Endothelial cell of umbilical vein (primary cell): ENCODE results near the gene BSPRY. TPM values are rescaled to one million over a fixed set of nuclear protein-coding genes. Genes with fewer than 3 reads are reported as not detected.

Source experiments
- BruUV-seq: library from RNA; stranded (reverse); fragments of 400-500 nt; replicated peaks from 2 replicates; lab custom pipeline; 2021; lab: Mats Ljungman, UMichigan
- CTCF ChIA-PET: fragments of 300-600, 350-600 bp; sonication (Branson Sonifier 250); formaldehyde crosslinking; loops from one replicate; lab custom pipeline; 2021; ENCODE audit warnings: antibody characterized with exemption, inconsistent platforms; lab: Charles Lee
- POLR2A ChIA-PET: fragments of 300-600, 350-600 bp; sonication (Branson Sonifier 250); formaldehyde crosslinking; loops from one replicate; lab custom pipeline; 2021; ENCODE audit warnings: antibody characterized with exemption, inconsistent platforms; lab: Charles Lee
- DNase-seq: peaks from one replicate; pipeline ENCODE4 v3.0.0-alpha.2; 2011; ENCODE audit warnings: low read depth, low spot score
- FAIRE-seq: peaks from 2 replicates; lab custom pipeline; 2011; peaks lifted over from hg19 to GRCh38; lab: Jason Lieb, UNC
- H2AFZ ChIP-seq: 2 replicates; pipeline ENCODE4 v1.6.0; 2012; ENCODE audit warnings: low read depth, low read length, control low read depth, inconsistent platforms
- H3K27ac ChIP-seq: 2 replicates; pipeline ENCODE4 v1.5.1; 2011; ENCODE audit warnings: low read depth, mild to moderate bottlenecking, control low read depth, low read length, moderate library complexity; ENCODE audit not compliant: insufficient read depth
- H3K27me3 ChIP-seq, 2 experiments: 2 replicates each; pipeline versions ENCODE4 v1.6.0 to v1.6.1; 2011; ENCODE audit warnings: low read length in 2 of 2, mixed read lengths in 1 of 2; ENCODE audit not compliant: control insufficient read depth in 2 of 2, insufficient read depth in 2 of 2
- H3K36me3 ChIP-seq, 2 experiments: 2 replicates in 1 of 2; 3 replicates in 1 of 2; pipeline ENCODE4 v1.5.1; 2011; ENCODE audit warnings: low read length in 2 of 2, mild to moderate bottlenecking in 1 of 2, moderate library complexity in 1 of 2; ENCODE audit not compliant: control insufficient read depth in 2 of 2, insufficient read depth in 2 of 2; ENCODE audit errors: extremely low read depth in 1 of 2
- H3K4me1 ChIP-seq: 3 replicates; pipeline ENCODE4 v1.5.1; 2011; ENCODE audit warnings: mild to moderate bottlenecking, low read length; ENCODE audit not compliant: control insufficient read depth, insufficient read depth; ENCODE audit errors: extremely low read depth
- H3K4me2 ChIP-seq: 2 replicates; pipeline ENCODE4 v1.6.1; 2011; ENCODE audit warnings: low read length, control low read depth, mixed read lengths; ENCODE audit not compliant: insufficient read depth
- H3K4me3 ChIP-seq, 3 experiments: fragments of 200-600 bp in 1 of 3; sonication (generic), shearing (Covaris generic) in 1 of 3; replicated peaks in 1 of 3; 2 replicates each; pipeline ENCODE4 v1.5.1; 2011 to 2016; ENCODE audit warnings: control low read depth in 3 of 3, low read length in 3 of 3, mild to moderate bottlenecking in 2 of 3, inconsistent platforms in 1 of 3, low read depth in 1 of 3, moderate library complexity in 1 of 3; ENCODE audit not compliant: insufficient read depth in 1 of 3
- H3K79me2 ChIP-seq: 2 replicates; pipeline ENCODE4 v1.6.0; 2012; ENCODE audit warnings: low read length, inconsistent platforms; ENCODE audit not compliant: control insufficient read depth, insufficient read depth
- H3K9ac ChIP-seq: replicated peaks from 2 replicates; pipeline ENCODE3; 2011; ENCODE audit warnings: low read length, control low read depth; ENCODE audit not compliant: insufficient read depth; ENCODE audit errors: extremely low read depth
- H3K9me1 ChIP-seq: replicated peaks from 3 replicates; pipeline ENCODE4 v1.6.0; 2011; ENCODE audit warnings: mild to moderate bottlenecking, low read length; ENCODE audit not compliant: control insufficient read depth, insufficient read depth; ENCODE audit errors: extremely low read depth
- H3K9me3 ChIP-seq: replicated peaks from 2 replicates; pipeline ENCODE4 v1.5.1; 2012; ENCODE audit warnings: low read length, inconsistent platforms; ENCODE audit not compliant: control insufficient read depth, insufficient read depth
- H4K20me1 ChIP-seq: replicated peaks from 2 replicates; pipeline ENCODE3; 2011; ENCODE audit warnings: mild to moderate bottlenecking, low read length; ENCODE audit not compliant: control insufficient read depth, insufficient read depth; ENCODE audit errors: extremely low read depth
- CTCF ChIP-seq, 2 donors: IDR thresholded peaks; 1 replicate in 1 of 2; 2 replicates in 1 of 2; pipeline ENCODE4 v1.5.1; 2011; ENCODE audit warnings: low read length in 2 of 2, mild to moderate bottlenecking in 2 of 2, moderate library complexity in 2 of 2, control low read depth in 1 of 2, inconsistent platforms in 1 of 2, low read depth in 1 of 2; ENCODE audit not compliant: insufficient read depth in 1 of 2; ENCODE audit errors: extremely low read depth in 1 of 2
- EZH2 ChIP-seq: IDR thresholded peaks from 2 replicates; pipeline ENCODE4 v1.6.1; 2012; ENCODE audit warnings: borderline replicate concordance, low read depth, mild to moderate bottlenecking, moderate library complexity, low read length, inconsistent platforms; ENCODE audit not compliant: severe bottlenecking
- FOS ChIP-seq: IDR thresholded peaks from 2 replicates; pipeline ENCODE4 v1.6.1; 2011; ENCODE audit warnings: mild to moderate bottlenecking, low read length, moderate library complexity, borderline replicate concordance; ENCODE audit not compliant: insufficient read depth
- GATA2 ChIP-seq: IDR thresholded peaks from 2 replicates; pipeline ENCODE4 v1.7.0; 2011; ENCODE audit warnings: low read depth, mild to moderate bottlenecking, moderate library complexity, mixed read lengths, low read length; ENCODE audit not compliant: insufficient read length, insufficient read depth
- JUN ChIP-seq: IDR thresholded peaks from 2 replicates; pipeline ENCODE4 v1.6.1; 2011; ENCODE audit warnings: borderline replicate concordance, low read depth; ENCODE audit not compliant: insufficient read length, insufficient read depth
- MAX ChIP-seq: IDR thresholded peaks from 2 replicates; pipeline ENCODE4 v1.6.1; 2011; ENCODE audit not compliant: insufficient read depth, insufficient read length
- MYC ChIP-seq: IDR thresholded peaks from one replicate; pipeline ENCODE4 v1.6.1; 2011; ENCODE audit warnings: mild to moderate bottlenecking, low read depth, low read length
- POLR2A ChIP-seq: IDR thresholded peaks from 2 replicates; pipeline ENCODE4 v1.6.1; 2012; ENCODE audit warnings: low read depth, mild to moderate bottlenecking, control low read depth, low read length
- POLR2AphosphoS5 ChIP-seq: IDR thresholded peaks from 2 replicates; pipeline ENCODE4 v1.6.1; 2012; ENCODE audit warnings: low read depth, mild to moderate bottlenecking, control low read depth, low read length, moderate library complexity; ENCODE audit not compliant: insufficient read depth
- dilution Hi-C: fragments of 300-500 bp; cut with MboI; formaldehyde crosslinking; loops from one replicate; pipeline ENCODE4 v1.15.0; 2019; ENCODE audit warnings: low sequenced_read_pairs; ENCODE audit not compliant: extremely low pct_ligation_motif_present
- intact Hi-C: fragments of 100-400 bp; cut with micrococcal nuclease; formaldehyde crosslinking; loops from one replicate; pipeline ENCODE4 v1.10.0; 2022
- polyA plus RNA-seq, 4 experiments: library from polyadenylated mRNA; depleted of rRNA in 3 of 4; stranded (reverse) in 3 of 4; unstranded in 1 of 4; fragments of >200 nt; gene quantifications; 2 replicates each; pipeline versions ENCODE4 v1.2.1 to v1.2.3, GENCODE V29; 2011 to 2012; ENCODE audit warnings: missing spikeins in 1 of 4
- total RNA-seq: library from RNA; stranded (reverse); gene quantifications from 2 replicates; pipeline ENCODE4 v1.2.3, GENCODE V29; 2021

The BSPRY gene
- total and polyA plus RNA-seq, 2 donors (not counting 3 experiments of a cell fraction or from before 2014, with no cell fraction given) = not detected

- Histone ChIP-seq H3K27ac (peak within 1 kb of the TSS; percentile 20), H3K4me2 (peak within 1 kb of the TSS; percentile 99), H2AFZ (peak within 1 kb of the TSS; percentile 99), H3K4me3 (peak within 1 kb of the TSS; percentile 86 to 90 (median 86)), H3K9me3 (no peaks in the 10 kb centered on the region), H3K36me3 (no peaks in the 10 kb centered on the region), H3K9ac (peak within 1 kb of the TSS; percentile 75), H3K4me1 (peaks cover 8% of the 10 kb centered on the region), H4K20me1 (no peaks in the 10 kb centered on the region), H3K27me3 (peaks cover 0 to 5% of the 10 kb centered on the region in 2 experiments), H3K9me1 (no peaks in the 10 kb centered on the region), H3K79me2 (no peaks in the 10 kb centered on the region)
- peak; percentile 66 for TF ChIP-seq POLR2AphosphoS5
- no peak for TF ChIP-seq JUN
- no peak for TF ChIP-seq FOS
- TF ChIP-seq GATA2 = no peak
- TF ChIP-seq EZH2 = no peak
- no peak for TF ChIP-seq CTCF (IDR thresholded peaks at IDR 0.05; ENCODE audit: extremely low read depth in 1 of 2, insufficient read depth in 1 of 2, low read depth in 1 of 2, low read length in 2 of 2)
- TF ChIP-seq MYC = peak; percentile 61
- TF ChIP-seq POLR2A = peak; percentile 58
- TF ChIP-seq MAX = no peak
- CTCF ChIA-PET = interaction anchor here (0.7 to 2.3 kb wide), 12 partner anchors 11 to 318 kb away, joined by 3 to 15 read pairs (median 5); partner anchors contain the start of genes ALAD, CDC26, FKBP15 and PRPF4
- POLR2A ChIA-PET = interaction anchor here (0.6 to 1.6 kb wide), 4 partner anchors 8 to 71 kb away, joined by 3 to 9 read pairs (median 4); partner anchors contain the start of genes C9orf43, CDC26, POLE3 and PRPF4
- peak; percentile 94 for FAIRE-seq
- BruUV-seq = TSS peak; percentile 19
- dilution Hi-C loops (no loop called here), intact Hi-C loops (loop anchor here (1.0 to 2.0 kb wide), 3 partner anchors 61 to 70 kb away; partner anchors contain the start of genes ALAD, C9orf43, CDC26 and POLE3)
- DNase-seq = peak; percentile 93
These were observed 9.2 kb upstream of the BSPRY start, which contains the start of gene WDR31 for GRCh38 chr9:113340011-113340699. Gene WDR31 (minus strand): TSS chr9:113340275. CDS start chr9:113332022, 8,253 bp downstream.
